T-helper 22 cell (primary cell): ENCODE measurements around the gene CTTNBP2.

Experiments used
- DNase-seq: peaks from one replicate; pipeline ENCODE4 v3.0.0-alpha.2; 2020; ENCODE audit warnings: low read depth

The CTTNBP2 gene, protein sequence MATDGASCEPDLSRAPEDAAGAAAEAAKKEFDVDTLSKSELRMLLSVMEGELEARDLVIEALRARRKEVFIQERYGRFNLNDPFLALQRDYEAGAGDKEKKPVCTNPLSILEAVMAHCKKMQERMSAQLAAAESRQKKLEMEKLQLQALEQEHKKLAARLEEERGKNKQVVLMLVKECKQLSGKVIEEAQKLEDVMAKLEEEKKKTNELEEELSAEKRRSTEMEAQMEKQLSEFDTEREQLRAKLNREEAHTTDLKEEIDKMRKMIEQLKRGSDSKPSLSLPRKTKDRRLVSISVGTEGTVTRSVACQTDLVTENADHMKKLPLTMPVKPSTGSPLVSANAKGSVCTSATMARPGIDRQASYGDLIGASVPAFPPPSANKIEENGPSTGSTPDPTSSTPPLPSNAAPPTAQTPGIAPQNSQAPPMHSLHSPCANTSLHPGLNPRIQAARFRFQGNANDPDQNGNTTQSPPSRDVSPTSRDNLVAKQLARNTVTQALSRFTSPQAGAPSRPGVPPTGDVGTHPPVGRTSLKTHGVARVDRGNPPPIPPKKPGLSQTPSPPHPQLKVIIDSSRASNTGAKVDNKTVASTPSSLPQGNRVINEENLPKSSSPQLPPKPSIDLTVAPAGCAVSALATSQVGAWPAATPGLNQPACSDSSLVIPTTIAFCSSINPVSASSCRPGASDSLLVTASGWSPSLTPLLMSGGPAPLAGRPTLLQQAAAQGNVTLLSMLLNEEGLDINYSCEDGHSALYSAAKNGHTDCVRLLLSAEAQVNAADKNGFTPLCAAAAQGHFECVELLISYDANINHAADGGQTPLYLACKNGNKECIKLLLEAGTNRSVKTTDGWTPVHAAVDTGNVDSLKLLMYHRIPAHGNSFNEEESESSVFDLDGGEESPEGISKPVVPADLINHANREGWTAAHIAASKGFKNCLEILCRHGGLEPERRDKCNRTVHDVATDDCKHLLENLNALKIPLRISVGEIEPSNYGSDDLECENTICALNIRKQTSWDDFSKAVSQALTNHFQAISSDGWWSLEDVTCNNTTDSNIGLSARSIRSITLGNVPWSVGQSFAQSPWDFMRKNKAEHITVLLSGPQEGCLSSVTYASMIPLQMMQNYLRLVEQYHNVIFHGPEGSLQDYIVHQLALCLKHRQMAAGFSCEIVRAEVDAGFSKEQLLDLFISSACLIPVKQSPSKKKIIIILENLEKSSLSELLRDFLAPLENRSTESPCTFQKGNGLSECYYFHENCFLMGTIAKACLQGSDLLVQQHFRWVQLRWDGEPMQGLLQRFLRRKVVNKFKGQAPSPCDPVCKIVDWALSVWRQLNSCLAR (N-terminal part only)

DNA sequence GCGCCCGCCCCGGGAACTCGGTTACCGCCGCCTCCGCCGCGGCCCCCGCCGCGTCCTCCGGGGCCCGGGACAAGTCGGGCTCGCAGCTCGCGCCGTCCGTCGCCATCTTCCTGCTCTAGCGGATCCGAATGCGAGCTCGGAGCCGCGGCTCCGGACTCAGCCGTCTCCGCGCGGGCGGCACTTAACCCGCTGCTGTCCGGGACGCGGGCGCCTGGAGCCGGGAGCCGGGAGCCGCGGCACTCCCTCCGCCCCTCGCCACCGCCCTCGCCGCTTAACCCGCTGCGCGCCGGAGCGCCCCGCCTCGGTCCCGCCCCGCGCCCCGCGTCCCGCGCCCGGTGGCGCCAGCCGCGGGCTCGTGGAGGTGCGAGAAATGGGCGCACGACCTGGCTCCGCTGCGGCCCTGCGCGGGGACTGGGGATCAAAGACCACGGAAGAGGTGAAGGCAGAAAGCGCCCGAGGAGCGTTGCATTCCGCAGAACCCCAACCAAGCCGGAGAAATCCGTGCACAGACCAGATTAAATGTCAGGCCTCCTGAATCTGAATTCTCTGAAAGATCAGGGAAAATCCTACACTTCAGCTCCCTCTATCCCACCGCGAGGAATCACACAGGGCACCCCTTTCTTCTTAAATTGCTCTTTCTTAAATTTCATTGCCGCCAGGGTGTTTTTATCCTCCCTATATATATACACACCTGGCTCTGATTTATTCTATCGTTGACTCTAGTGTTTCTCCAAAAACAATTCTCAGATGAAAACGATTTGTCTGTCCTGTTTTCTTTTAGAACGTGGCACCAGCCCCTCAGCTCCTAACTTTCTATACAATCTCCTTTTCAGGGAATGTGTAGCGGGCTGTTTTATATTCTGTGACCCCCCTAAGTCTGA lies at the start of gene CTTNBP2:
CTTNBP2 (minus strand) TSS at position 132 of the 881 bp plus-strand sequence; CDS start at position 106, 26 bp downstream.
- no peak for DNase-seq

DNA sequence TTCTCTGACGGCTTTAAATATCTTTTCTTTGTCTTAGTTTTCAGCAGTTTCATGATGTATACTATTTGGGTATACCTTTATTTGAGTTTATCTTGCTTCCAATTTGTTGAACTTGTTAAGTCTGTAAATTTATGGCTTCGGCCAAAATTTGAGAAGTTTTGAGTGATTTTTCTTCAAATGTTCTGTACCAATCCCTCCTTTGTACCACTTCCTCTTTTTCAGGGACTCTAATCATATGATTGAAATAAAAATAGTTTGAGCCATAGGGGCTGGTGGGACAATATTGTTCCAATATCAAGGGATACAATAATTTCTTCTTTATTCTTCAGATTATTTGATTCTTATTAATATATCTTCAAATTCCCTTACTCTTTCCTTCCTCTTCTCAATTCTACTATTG lies 43.1 kb upstream of the CTTNBP2 start:
- no peak for DNase-seq

DNA sequence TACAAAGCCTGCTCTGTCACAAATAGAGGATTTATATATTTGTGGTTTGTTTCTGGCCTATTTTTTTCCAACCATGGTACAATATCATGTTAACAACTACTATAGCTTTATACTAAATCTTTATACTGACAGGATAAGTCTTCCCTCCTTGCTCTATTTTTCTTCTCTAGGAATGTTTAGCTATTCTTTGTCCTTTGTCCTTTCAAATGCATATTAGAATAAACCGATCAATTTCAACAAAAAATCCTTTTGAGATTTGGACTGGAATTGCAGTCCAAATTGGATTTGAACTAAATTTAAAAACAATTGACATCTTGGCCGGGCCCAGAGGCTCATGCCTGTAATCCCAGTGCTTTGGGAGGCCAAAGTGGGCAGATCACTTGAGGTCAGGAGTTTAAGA lies 39.2 kb upstream of the CTTNBP2 start:
- DNase-seq, result no peak

DNA sequence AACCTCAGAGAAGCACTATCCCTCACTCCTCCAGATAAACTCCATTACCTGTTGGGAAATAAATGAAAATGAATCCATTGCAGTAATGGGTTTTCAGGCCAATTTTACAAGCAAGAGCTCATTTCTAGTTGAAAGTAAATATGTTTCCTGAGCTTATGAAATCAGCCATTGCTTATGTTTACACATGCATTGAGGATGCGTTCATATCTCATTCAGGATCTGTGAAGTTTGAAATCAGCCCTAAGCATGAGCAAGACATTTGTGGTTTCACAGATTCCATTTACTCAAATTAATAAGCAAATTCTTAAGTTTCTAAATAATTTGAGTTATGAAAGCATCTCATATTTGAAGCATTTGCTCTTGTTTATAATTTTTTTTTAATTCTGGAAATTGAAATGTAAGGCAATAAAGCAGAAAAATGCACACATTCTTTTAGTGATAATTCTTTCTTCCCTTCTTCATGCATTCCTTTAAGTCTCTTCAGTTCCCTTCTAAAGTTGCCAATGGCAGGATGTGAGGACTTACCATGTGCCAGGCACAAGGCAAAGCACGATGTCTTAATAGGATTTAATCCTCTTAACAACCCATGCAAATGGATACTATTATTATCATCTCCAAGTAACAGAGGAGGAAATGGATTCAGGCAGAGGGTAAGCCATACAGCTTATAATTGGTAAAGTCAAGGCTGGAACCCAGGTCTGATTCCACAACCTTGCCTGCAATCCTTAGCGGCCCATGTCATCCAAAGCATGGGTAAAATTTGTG lies 35.0 kb upstream of the CTTNBP2 start:
- DNase-seq, result no peak

DNA sequence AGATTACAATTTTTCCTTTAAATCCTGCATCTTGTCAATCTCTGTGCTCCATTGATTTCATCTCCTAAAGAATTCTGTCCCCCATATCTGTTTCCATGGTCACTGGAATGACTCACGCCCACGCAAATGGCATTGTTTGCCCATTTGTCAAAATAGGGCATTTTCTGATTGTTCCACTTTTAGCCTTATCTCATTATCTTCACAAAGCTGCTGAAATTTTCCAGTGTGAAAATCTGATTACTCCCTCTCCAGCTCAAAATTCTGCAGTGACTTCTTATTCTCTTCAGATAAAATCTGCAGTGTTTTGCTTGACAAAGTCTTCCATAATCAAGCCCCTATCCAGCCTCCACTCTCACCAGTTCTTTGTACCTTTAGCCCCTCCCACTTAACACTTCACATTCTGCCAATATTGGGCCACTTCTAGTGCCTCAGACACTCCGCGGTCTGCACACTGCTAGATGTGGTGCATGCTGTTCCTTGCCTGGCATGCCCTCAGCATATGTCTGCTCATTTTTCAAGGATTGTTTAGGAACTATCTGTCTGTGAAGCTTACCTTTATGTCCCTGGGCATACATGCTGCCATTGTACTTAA lies 33.9 kb upstream of the CTTNBP2 start:
- no peak for DNase-seq

DNA sequence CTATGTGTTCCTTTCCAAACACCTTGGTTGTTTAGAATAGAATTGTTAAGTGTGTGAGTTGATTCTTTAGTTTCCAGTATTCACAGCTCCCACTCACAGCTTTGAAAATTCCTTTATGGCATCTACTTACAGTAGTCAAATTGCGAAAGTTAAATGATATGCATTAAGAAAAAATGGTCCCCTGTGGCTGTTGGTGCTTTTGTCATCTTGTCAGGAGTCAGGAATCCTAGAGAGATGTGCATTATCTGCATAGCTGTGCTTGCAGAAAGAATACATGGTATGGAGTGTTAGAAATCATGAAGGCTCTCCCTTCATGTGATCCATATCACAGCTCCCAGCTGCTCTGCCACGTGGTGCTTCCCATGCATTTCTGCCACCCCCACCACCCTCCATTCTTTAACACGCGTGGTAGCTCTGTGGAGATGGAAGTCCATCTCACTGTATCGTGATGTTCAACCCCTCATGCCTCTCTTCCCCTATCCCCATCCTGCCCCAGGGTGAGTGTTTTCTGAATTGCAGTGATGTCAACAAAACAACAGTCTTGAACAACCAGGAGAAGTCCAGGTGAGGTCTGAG lies 29.2 kb upstream of the CTTNBP2 start:
- no peak for DNase-seq

DNA sequence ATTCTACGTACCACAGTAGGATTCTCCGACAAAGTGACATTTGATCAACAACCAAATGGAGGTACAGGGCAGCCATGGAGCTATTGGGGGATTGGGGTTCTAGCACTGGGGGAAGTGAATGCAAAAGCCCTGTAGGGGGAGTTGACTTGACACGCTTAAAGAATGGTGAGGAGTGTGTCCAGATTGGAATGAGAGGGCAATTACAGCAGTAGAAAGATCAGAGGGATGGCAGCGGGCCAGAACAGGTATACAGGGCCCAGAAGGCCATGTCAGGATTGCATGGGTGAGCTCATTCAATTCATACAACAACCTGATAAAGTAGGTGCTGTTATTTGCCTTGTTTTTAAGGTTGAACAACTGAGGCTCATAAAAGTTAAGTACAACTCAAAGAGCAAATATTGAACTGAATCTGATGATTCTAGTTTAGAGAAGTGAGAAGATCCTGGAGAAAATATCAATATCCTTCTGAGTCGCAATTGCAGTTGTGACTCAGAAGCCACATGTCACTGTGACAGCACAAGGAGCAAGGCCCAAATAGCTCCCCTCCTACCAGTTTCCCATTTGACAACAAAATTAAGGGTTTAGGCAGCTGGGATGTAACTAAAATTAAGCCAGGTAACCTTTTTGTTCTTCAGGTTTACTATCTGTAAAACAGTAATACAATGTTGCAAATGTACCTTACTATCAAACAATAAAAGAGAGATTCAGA lies 28.0 kb upstream of the CTTNBP2 start:
- DNase-seq, result no peak

DNA sequence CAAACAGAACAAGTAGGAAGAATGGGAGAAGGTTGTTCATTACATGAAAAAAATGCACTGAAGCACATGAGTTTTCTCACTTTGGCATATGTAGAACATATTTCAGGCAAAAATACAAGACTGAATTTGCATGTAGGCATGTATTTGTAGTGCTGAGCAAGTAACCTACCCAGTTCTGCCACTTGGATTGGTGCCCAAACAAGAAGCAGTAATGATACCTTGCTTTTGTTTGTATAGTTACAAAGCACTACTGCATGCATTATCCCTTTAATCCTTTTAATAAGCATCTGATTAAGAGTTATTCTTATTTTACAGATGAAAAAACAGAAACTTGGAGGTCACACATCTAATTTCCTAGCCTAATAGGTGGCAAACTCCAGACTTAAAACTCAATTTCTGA lies 23.1 kb upstream of the CTTNBP2 start:
- no peak for DNase-seq

DNA sequence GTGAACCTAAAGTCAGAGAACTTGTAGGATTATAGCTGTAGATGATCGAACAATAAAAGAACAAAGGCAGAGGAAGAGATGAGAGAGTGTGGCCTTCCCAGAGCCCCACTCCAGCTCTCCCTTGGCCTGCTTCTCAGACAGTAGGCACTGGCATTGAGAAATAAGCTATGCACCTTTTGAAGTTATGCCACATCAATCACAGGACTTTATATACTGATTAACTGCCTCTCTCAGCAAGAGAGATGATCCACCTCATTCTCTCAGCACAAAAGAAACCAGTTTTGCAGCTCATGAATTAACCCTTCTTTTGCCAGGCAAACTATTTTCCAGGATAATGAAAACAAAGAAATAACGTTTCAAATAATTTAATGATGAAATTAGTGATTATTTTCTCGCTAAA lies 22.0 kb upstream of the CTTNBP2 start:
- no peak for DNase-seq

DNA sequence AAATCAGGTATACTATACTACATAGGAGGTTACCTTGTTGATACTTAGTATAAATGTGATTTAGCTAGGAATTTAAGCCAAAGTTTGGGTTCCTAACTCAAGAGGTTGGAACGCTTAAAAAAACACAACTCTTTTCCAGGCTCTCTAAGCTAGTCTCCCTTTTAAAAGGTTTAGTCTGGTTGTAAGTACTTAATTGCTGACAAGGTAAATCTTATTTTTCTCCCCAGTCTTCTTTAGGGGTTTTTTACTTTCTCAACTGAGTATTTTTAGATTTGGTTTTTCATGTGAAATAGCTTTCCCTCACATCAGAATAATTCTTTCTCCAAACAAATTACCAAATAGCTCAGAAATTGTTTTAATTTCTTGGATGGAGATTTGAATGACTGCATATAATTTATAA lies 20.8 kb upstream of the CTTNBP2 start:
- no peak for DNase-seq

DNA sequence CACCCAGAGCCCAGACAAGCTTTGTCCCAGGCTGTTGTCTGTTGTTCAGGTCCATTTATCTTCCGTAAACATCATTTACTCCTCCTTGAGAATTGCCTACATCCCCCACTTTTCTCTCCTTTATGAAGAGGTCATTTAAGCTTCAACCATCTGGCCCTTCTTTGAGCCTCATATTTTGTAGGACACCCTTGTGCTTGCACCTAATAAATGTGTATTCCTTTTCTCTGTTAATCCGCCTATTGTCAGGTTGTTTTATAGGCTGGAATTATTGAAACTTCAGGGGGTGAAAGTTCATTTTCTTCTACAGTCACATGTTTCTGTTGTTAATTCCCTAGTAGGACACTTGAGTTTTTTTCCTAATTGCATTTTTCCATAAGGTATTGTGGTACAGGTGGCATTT lies 19.6 kb upstream of the CTTNBP2 start:
- no peak for DNase-seq

DNA sequence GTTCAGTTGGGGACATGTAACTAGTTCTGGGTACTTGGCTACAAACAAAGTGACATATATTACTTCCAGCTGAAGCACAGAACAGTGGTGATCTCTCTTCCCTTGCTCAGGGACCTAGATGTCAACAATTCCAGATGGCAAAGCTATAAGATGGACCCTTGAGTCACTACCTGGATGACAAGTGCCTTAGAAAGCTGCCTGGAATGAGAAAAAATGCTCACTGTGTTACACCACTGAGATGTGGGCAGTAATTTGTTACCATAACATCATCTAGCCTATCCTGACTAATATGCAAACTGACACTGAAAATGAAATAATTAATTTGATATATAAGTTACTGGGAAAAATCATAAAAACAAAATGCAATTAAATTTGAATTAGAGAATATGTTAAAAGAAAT lies 16.4 kb upstream of the CTTNBP2 start:
- no peak for DNase-seq

DNA sequence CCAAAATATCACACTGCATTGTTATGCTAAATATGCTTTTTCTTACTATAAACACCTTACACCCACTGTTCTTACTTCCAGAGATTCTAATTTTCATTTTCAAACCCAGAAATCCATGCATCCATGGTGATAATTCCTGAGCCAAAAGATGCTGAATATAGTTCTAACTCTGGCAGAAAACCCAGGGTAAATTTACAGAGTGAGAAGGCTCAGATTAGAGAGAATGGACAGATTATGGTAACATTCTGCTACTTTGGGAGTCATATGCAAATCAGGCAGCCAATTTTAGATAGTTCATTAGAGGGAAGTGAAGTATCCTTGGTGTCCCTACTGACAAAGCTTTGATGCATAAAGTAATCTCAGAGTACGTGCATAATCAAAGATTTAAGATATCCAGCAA lies 15.4 kb upstream of the CTTNBP2 start:
- DNase-seq, result no peak

DNA sequence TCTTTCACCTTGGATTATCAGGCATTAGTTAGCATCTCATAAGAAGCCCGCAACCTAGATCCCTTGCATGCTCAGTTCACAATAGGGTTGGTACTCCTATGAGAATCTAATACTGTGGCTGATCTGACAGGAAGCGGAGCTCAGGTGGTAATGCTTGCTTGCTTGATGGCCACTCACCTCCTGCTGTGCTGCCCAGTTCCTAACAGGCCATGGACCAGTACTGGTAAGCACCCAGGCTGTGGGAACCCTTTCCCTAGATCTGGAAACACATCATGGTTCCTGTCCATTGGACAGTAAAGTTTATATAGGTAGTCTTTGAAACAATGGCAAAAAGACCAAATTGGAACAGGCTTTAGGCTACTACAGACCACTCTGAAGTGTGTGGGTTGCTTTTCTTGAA lies 9.4 kb upstream of the CTTNBP2 start:
- DNase-seq, result no peak

DNA sequence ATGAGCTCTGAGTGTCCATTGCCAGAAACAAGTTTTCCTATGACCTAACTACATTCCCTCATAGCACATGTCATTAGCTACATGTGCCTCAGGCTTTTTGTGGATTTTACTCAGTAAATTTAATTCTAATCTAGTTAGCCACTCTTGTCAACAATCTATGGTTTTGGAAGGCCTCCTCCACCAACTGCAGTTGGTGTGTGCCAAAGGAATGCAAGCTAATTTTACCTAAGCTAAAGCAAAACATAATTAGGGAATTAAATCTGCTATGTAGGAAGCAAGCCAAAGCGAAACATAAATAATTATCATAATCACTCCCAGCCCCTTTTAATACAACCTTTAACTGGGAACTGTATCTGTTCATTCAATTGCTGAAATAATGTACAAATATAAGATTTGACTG lies 3.5 kb upstream of the CTTNBP2 start:
- DNase-seq, result no peak

DNA sequence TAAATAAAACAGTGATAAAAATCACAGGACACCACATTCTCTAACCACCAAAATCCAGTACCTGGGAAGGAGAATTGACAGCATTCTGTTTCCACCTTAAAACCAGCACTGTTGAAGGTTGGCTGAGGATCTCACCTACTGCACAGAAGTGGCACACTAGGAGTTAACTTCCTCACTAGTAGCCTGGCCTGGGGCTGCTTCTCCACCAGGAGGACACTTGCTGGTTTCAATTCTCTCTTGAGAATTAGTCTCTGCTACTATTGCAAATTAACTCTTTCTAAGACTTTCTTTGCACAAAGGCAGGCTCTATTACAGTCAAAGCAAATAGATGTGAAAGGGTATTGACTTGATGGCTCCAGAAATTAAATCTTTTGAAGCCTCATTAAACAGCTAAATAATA lies 2.3 kb upstream of the CTTNBP2 start:
- DNase-seq, result no peak

DNA sequence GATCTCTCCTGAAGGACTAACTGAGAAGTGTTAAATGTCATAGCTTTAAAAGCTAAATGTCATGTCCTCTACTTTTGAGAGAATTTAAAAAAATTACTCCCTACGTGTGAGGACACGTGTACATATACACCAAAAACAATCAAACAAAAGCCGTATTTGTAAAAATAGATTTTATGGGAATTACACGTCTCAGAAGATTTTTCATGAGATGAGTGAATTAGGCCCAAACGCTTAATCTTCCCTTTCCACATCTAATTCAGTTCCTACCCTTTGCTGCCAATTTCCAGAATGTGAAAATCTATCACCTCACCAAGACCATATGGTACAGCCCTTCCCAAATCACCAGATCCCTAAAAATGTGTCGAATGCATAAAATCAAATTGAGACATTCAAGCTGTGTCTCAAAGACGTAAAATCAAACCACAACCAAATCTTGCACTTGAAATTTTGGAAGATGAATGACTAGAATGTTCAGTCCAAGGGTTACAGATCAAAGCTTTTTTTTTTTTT lies 1.0 kb upstream of the CTTNBP2 start:
- DNase-seq, result no peak

DNA sequence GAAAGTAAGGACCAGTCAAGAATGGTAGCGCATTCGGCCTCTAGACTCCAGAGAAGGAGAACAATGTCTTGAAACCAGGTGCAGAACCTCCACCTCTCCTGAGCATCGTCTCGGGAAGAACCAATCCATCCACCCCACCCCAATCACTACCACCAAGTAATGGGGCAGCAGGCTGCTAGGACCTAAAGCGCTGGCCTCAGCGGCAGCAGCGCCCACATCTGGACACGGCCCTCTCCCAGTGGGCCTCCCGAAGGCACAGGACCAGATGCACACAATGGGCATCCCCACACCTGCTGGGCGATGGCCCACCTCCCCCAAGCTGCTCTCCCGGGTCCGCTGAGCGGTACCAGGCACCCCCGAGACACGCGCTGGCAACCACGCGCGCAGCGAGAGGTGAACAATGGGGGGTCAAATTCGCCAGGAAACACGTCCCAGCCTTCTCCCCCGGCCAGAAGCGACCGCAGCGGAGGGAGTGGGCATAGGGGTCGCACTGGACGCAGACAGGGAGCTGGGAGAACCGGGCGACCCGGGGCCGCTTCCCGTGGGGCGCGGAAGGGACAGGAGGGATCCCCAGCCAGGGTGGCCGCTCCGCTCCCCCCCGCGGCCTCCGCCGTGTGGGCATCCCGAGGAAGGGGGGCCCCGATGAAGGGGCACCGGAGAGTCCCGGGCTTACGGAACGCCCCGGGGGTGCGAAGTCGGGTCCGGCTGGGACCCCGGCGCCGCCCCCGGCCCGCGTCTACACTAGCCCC lies 506 bp downstream of the CTTNBP2 start:
- DNase-seq, result no peak
